Suprapubic skin (tissue), 4 donors: ENCODE data around the gene IVD. TPM values are rescaled to one million over a fixed set of nuclear protein-coding genes. Genes with fewer than 3 reads are reported as not detected.

ENCODE experiments used
- DNase-seq, 2 donors: peaks; one replicate each; pipeline ENCODE4 v3.0.0-alpha.2; 2019; ENCODE audit warnings: low spot score in 2 of 2
- H3K27ac ChIP-seq: fragments of 200-600 bp; sonication (generic); one replicate; pipeline ENCODE4 v1.5.1; 2019
- H3K27me3 ChIP-seq: fragments of 200-600 bp; sonication (generic); one replicate; pipeline ENCODE4 v1.5.1; 2019
- H3K36me3 ChIP-seq: fragments of 200-600 bp; sonication (generic); one replicate; pipeline ENCODE4 v1.5.1; 2019
- H3K4me1 ChIP-seq: fragments of 200-600 bp; sonication (generic); one replicate; pipeline ENCODE4 v1.5.1; 2019
- H3K4me3 ChIP-seq: fragments of 200-600 bp; sonication (generic); one replicate; pipeline ENCODE4 v1.5.1; 2019; ENCODE audit warnings: mild to moderate bottlenecking
- H3K9me3 ChIP-seq: fragments of 200-600 bp; sonication (generic); one replicate; pipeline ENCODE4 v1.5.1; 2019
- EP300 ChIP-seq: sonication (generic); formaldehyde crosslinking; IDR thresholded peaks from one replicate; pipeline ENCODE4 v1.6.1; 2017; ENCODE audit warnings: antibody characterized with exemption
- POLR2A ChIP-seq, 2 donors: fragments of 450-650 bp; IDR thresholded peaks; one replicate each; pipeline ENCODE4 v1.6.1; 2017; ENCODE audit warnings: antibody characterized with exemption in 2 of 2, mild to moderate bottlenecking in 2 of 2, moderate library complexity in 2 of 2
- POLR2AphosphoS5 ChIP-seq, 3 donors: sonication (generic); formaldehyde crosslinking; IDR thresholded peaks; one replicate each; pipeline ENCODE4 v1.6.1; 2017; ENCODE audit warnings: antibody characterized with exemption in 3 of 3
- WGBS: methylation state at CpG from one replicate; pipeline ENCODE4 v1.1.5; 2018; 5-methylcytosine and 5-hydroxymethylcytosine counted together
- total RNA-seq, 4 donors: library from RNA; depleted of rRNA; stranded (reverse); fragments of >200 nt; gene quantifications; one replicate each; pipeline ENCODE4 v1.1.0, GENCODE V29; 2016
- TF ChIP-seq, protein P1 (sequence below), 2 donors: fragments of 200-600 bp in 1 of 2; fragments of 450-650 bp in 1 of 2; sonication (generic) in 1 of 2; IDR thresholded peaks; one replicate each; pipeline ENCODE4 v1.5.1; 2016 to 2019; ENCODE audit warnings: antibody characterized with exemption in 2 of 2, mild to moderate bottlenecking in 1 of 2, moderate library complexity in 1 of 2

The IVD gene
- total RNA-seq, 4 donors from 2014 or later = 7.7 to 18.3 (median 13.3) TPM

DNA sequence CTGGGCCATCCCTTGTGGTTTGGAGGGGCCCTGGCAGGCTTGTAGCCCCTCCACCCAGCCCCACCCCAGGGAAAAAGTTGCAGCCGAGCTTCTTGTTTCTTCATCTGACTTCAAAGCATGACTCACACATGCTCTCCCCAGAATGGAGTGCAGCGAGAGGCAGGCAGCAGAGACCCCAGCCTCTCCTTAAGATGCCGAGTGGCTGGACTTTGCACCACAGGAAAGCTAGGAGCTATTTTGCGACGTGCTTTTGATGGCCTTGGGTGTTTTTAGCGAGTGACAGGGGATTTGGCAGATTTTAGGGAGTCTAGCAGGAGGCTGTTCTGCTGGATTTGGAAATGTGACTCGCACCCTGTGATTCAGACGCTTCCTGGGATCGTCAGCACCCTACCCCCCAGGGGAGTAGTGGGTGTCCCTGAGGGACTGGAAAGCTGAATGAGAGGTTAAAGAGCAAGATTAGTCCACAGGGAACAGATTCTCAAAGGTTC lies 49.4 kb downstream of the IVD start:
- TF ChIP-seq POLR2AphosphoS5 (IDR thresholded peaks at IDR 0.05) = no peak
- TF ChIP-seq POLR2A (IDR thresholded peaks at IDR 0.05) = no peak
- TF ChIP-seq, protein P1, sequence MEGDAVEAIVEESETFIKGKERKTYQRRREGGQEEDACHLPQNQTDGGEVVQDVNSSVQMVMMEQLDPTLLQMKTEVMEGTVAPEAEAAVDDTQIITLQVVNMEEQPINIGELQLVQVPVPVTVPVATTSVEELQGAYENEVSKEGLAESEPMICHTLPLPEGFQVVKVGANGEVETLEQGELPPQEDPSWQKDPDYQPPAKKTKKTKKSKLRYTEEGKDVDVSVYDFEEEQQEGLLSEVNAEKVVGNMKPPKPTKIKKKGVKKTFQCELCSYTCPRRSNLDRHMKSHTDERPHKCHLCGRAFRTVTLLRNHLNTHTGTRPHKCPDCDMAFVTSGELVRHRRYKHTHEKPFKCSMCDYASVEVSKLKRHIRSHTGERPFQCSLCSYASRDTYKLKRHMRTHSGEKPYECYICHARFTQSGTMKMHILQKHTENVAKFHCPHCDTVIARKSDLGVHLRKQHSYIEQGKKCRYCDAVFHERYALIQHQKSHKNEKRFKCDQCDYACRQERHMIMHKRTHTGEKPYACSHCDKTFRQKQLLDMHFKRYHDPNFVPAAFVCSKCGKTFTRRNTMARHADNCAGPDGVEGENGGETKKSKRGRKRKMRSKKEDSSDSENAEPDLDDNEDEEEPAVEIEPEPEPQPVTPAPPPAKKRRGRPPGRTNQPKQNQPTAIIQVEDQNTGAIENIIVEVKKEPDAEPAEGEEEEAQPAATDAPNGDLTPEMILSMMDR (IDR thresholded peaks at IDR 0.05) = no peak
- no peak for TF ChIP-seq EP300
- WGBS = 42% methylated on average over 9 of the region's 9 CpGs
- no peaks in the 10 kb centered on the region for H3K27me3 ChIP-seq
- no peaks in the 10 kb centered on the region for H3K9me3 ChIP-seq
- peaks cover 16% of the 10 kb centered on the region for H3K36me3 ChIP-seq
- H3K27ac ChIP-seq = no peak overlapping the region
- H3K4me1 ChIP-seq = peaks cover 48% of the 10 kb centered on the region
- DNase-seq = no peak
- no peak overlapping the region for H3K4me3 ChIP-seq

DNA sequence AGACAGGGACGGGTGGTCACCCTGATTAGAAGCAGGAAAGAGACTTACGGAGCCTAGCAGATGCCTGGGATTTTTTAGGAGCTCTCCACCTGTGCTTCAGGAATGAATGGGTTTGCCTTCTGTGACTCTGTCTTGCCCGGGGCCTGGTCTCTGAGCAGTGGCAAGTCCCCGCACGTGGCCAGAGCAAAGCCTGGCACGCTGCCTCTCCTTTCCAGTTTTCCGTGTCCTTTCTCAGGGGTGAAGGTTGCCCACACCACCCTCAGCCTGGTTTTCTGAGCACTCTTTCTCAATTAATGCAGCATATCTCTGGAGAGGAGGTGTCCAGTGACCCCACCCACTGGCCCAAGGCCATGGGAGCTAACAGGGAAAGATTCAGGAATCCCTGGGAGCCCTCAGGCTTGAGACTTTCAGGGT lies 50.7 kb downstream of the IVD start:
- no peaks in the 10 kb centered on the region for H3K9me3 ChIP-seq
- no peak overlapping the region for H3K4me3 ChIP-seq
- 12% methylated on average over 7 of the region's 7 CpGs for WGBS
- DNase-seq = no peak
- no peak overlapping the region for H3K27ac ChIP-seq
- H3K36me3 ChIP-seq = peaks cover 19% of the 10 kb centered on the region
- H3K27me3 ChIP-seq = no peaks in the 10 kb centered on the region
- peaks cover 43% of the 10 kb centered on the region for H3K4me1 ChIP-seq
- TF ChIP-seq, protein P1 (IDR thresholded peaks at IDR 0.05) = no peak
- TF ChIP-seq POLR2AphosphoS5 (IDR thresholded peaks at IDR 0.05) (no peak), EP300 (no peak), POLR2A (IDR thresholded peaks at IDR 0.05) (no peak)

- no peak for DNase-seq
- H3K4me3 ChIP-seq = no peak overlapping the region
- WGBS = 77% methylated on average over 4 of the region's 4 CpGs
- peaks cover 43% of the 10 kb centered on the region for H3K4me1 ChIP-seq
- H3K27me3 ChIP-seq = no peaks in the 10 kb centered on the region
- no peaks in the 10 kb centered on the region for H3K9me3 ChIP-seq
- H3K36me3 ChIP-seq = peaks cover 20% of the 10 kb centered on the region
- H3K27ac ChIP-seq = no peak overlapping the region
- TF ChIP-seq EP300 = no peak
- TF ChIP-seq POLR2AphosphoS5 (IDR thresholded peaks at IDR 0.05) = no peak
- no peak for TF ChIP-seq POLR2A (IDR thresholded peaks at IDR 0.05)
- TF ChIP-seq, protein P1 (IDR thresholded peaks at IDR 0.05) = no peak
Measured at GRCh38 chr15:40456738-40457137, 51.1 kb downstream of the IVD start.

DNA sequence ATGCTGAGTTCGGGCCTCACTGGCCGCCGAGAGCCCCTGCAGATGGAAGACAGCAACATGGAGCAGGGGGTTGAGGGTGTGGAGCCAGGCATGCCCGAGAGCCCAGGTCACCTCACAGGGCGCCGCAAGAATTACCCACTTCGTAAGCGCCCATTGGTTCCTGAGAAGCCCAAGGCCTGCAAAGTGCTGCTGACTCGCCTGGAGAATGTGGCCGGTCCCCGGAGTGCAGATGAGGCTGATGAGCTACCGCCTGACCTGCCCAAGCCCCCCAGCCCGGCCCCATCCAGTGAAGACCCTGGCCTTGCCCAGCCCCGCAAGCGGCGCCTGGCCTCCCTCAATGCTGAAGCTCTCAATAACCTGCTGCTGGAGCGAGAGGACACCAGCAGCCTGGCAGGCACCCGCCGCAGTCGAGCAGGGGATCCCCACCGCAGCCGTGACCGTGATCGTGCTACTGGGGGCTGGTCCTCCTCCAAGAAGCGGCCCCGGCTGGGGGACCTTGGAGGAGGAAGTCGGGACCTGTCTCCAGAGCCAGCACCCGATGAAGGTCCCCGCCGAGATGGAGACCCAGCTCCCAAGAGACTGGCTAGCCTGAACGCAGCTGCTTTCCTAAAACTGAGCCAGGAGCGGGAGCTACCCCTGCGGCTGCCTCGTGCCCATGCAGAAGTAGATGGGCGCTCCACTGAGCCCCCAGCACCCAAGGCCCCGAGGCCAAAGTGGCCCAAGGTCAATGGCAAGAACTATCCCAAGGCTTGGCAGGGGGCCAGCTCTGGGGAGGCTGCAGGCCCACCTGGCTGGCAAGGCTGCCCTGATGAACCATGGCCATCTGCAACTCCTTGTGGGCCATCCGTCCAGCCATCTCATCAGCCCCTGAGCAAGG lies 53.1 kb downstream of the IVD start:
- DNase-seq = no peak
- Histone ChIP-seq H3K27me3 (no peaks in the 10 kb centered on the region), H3K27ac (no peak overlapping the region), H3K9me3 (no peaks in the 10 kb centered on the region), H3K36me3 (peaks cover 36% of the 10 kb centered on the region), H3K4me1 (peaks cover 31% of the 10 kb centered on the region), H3K4me3 (no peak overlapping the region)
- TF ChIP-seq, protein P1 (IDR thresholded peaks at IDR 0.05) = no peak
- no peak for TF ChIP-seq EP300
- no peak for TF ChIP-seq POLR2AphosphoS5 (IDR thresholded peaks at IDR 0.05)
- no peak for TF ChIP-seq POLR2A (IDR thresholded peaks at IDR 0.05)
- WGBS = 98% methylated on average over 18 of the region's 37 CpGs

DNA sequence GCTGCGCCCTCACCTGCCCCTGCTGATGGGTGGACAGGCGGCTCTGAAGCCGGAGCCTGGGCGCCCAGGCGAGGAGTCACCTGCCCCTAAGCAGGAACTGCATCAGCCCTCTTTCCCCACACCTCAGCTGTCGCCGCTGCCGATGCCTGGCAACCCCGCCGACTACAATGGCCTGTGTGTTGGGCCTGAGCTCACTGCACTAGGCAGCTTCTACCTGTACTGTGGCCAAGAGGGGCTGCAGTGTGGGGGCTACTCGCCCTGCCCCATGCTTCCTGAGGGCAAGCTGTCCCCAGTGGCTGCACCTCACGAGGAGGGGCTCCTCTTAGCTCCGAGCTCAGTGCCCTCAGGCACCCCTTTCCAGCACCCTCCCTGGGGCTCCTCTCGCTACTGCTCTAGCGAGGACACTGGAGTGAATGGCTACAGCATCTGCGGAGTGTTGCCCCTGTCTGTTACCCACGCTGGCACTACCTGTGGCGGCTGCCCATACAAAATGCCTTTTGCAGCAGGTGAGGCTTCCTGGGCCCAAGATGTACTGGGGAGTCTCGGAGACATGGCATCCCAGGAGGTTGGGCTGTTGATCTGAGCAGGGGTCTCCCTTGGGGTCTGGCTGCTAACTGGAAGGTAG lies 53.9 kb downstream of the IVD start:
- TF ChIP-seq POLR2AphosphoS5 (IDR thresholded peaks at IDR 0.05) (no peak), POLR2A (IDR thresholded peaks at IDR 0.05) (no peak), EP300 (no peak)
- TF ChIP-seq, protein P1 (IDR thresholded peaks at IDR 0.05) = no peak
- H3K27me3 ChIP-seq = no peaks in the 10 kb centered on the region
- 92% methylated on average over 12 of the region's 19 CpGs for WGBS
- H3K4me3 ChIP-seq = no peak overlapping the region
- no peak overlapping the region for H3K27ac ChIP-seq
- H3K36me3 ChIP-seq = peaks cover 44% of the 10 kb centered on the region
- H3K4me1 ChIP-seq = peaks cover 24% of the 10 kb centered on the region
- no peak for DNase-seq
- H3K9me3 ChIP-seq = no peaks in the 10 kb centered on the region
